Skeletal muscle cell (primary cell): ENCODE data around the gene SEMA3E.
A peak's percentile ranks its signal among the peaks of the same experiment; 100 is the strongest.
"Not testable (repeated sequence)": the region's sequence is repeated elsewhere in the genome, so short reads cannot be mapped to it uniquely, and the experiment has no call there.

Source experiments
- DNase-seq: peaks from one replicate; pipeline ENCODE4 v3.0.0-alpha.2; 2010; ENCODE audit warnings: low read depth
- H3K4me3 ChIP-seq: 2 replicates; pipeline ENCODE4 v1.5.1; 2011; ENCODE audit warnings: low read depth, mild to moderate bottlenecking, control low read depth, low read length, moderate library complexity

SEMA3E gene

DNA sequence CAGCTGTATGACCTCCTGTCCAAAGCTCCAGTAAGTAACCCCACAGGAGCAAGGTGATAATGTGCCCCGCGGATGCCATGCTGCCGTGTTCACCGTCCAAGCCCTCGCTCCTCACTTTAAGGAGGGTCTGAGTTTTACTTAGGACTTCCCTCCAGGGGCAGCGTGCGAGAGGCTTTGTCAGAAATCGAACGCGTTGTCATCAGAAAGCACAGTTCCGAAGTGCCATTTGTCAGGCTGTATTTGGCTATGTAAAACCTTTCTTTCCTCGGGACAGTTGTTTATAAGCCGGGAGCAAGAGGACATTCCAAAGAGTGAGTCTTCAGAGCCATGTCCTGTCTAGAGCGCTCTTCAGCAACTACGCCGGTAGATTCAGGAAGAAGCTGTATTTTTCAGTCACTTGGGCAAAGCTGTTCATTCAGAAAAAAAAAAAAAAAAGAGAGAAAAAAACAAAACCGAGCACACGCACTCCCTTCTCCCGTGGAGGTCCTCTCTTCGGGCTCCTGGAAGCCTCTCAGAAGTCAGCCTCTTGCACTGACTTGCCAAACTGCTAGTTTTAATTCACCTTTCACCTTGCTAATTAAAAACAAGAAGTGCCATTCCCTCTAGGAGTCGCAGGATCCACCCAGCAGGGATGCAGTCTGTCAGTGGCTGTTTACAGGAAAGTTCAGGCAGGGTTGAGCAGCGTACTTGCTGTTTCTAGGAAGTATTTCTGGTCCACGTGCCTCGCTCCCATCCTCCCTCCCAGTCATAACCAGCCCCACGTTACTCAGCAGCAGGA is at the start of gene SEMA3E:
Gene SEMA3E, minus strand, starts transcription at position 676 of the 778 bp plus-strand sequence.
- peak within 1 kb of the TSS; percentile 51 for H3K4me3 ChIP-seq
- peak; percentile 17 for DNase-seq

- no peak overlapping the region for H3K4me3 ChIP-seq
- no peak for DNase-seq
These were observed 49.0 kb upstream of the SEMA3E start for GRCh38 chr7:83697804-83698530.

DNA sequence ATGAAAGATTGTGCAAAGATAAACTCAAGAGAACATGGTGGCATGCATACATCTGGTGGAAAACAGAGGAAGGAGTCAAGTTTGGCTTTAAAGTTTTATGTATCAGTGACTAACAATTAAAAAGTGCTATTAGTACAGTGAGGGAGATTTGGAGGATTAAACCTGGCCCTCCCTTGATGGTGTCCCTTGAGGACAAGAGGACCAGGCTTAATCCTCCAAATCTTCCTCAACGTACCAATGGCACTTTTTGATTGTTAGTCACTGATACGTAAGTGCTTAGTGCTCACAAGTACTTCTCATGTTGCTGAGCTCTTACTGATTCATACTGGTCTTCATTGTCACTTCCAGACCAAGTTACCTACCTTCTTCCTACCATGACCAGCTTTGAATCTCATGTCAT is 47.2 kb upstream of the SEMA3E start:
- no peak for DNase-seq

GRCh38 chr7:83695128-83695960 is 46.4 kb upstream of the SEMA3E start:
- DNase-seq, result no peak
- H3K4me3 ChIP-seq, result no peak overlapping the region

More for the DNA sequence above, 47.2 kb upstream of the SEMA3E start:
- H3K4me3 ChIP-seq, result no peak overlapping the region

DNA sequence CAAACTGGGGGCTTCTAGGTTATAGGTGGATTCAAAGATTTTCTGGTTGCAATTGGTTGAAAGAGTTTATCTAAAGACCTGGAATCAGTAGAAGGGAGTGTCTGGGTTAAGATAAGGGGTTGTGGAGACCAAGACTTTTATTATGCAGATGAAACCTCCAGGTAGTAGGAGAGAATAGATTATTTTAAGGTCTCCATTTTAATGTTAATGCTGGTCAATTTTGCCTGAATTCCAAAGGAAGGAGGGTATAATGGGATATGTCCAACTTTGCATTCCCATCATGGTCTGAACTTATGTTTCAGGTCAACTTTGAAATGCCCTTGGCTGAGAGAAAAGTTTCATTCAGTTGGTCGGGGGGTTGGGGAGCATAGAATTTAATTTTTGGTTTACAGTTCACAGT is 44.3 kb upstream of the SEMA3E start:
- no peak for DNase-seq
- H3K4me3 ChIP-seq, result no peak overlapping the region

GRCh38 chr7:83691095-83691494 is 42.2 kb upstream of the SEMA3E start:
- no peak overlapping the region for H3K4me3 ChIP-seq
- DNase-seq, result no peak

DNA sequence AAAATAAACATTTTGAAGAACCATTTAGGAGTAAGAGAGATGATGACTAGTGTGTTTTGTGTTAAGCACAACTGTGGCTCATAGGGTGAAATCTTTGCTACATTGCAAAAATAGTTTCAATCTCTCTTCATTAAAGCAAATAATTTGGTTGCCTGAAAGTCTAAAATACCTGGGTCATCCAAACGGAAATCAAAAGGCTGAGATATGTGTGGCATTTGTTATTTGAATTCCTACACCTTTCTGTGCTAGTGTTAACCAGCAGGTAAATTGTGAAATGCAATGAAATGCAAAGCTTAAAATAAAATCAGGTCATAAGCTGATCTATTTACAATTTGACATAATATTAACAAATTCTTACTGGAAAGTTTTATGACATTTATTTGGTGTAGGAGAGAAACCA is 40.9 kb upstream of the SEMA3E start:
- H3K4me3 ChIP-seq, result no peak overlapping the region
- DNase-seq, result no peak

DNA sequence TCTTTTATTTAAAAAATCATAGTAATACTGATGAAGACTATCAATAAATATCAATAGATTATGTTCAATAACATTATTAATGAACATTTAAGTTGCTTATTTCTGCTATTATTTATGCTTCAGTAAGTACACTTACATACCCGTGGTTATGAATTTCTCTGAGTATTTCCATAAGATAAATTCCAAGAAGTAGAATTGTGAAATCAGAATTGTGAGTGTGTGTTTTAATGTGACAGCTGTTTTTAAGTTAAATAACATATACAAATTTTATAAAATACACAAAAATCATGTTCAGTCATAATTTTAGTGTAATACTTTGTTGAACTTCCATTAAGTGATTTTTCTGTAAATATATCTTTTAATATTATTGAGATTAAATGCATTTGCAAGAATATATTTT is 37.5 kb upstream of the SEMA3E start:
- no peak for DNase-seq
- H3K4me3 ChIP-seq, result no peak overlapping the region

DNA sequence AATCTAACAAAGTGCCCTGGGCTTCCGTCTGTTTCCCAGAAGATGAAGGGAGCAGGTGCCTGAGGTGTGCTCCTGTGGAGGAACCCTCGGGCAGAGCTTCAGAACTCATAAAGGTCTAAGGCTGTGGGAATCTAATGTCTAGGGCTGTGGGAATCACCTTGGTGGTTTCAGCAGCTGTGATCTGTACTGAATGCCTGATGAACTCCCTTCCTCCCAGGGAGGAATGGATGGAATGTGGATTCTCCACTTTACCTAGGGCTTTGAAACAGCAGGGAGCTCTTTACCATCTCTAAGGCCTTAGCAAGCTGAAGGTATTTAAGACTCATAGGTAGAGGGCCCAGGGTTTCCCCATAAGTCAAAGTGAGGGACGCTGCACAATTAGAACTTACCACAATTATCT is 36.0 kb upstream of the SEMA3E start:
- DNase-seq, result no peak
- no peak overlapping the region for H3K4me3 ChIP-seq

- no peak overlapping the region for H3K4me3 ChIP-seq
- no peak for DNase-seq
These were observed 32.4 kb upstream of the SEMA3E start for GRCh38 chr7:83681200-83681778.

DNA sequence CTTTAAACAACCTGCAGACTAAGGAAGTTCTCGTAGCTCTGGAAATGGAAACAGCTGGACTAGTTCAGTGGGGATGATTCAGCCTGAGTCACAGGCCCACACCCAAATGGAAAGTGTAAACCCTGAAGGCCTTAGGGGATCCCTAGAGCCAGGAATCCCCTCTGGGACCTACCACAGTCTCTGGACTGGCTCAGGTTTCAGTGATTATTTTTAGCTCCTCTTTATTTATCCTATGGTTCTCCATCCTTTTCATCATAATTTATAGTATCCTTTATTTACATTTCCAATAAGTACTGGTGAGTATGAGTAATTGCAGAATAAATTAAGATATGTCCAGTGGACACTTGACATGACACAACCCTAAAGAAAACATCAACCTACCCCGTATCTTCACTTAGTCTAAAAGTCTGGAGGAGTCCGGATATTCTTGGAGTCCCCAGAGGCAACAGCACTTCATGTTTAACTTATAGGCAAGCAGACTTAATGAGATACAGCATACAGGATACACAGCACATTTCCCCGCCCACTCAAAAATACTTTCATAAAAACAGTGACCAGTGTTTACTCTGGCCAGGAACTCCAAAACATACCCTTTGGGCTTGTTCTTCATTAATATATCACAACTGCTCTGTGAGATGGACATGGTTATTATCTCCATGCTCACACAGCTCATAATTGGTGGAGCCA is 28.4 kb upstream of the SEMA3E start:
- DNase-seq, result peak; percentile 93
- no peak overlapping the region for H3K4me3 ChIP-seq

GRCh38 chr7:83673291-83673690 is 24.4 kb upstream of the SEMA3E start:
- not testable (repeated sequence) for DNase-seq

DNA sequence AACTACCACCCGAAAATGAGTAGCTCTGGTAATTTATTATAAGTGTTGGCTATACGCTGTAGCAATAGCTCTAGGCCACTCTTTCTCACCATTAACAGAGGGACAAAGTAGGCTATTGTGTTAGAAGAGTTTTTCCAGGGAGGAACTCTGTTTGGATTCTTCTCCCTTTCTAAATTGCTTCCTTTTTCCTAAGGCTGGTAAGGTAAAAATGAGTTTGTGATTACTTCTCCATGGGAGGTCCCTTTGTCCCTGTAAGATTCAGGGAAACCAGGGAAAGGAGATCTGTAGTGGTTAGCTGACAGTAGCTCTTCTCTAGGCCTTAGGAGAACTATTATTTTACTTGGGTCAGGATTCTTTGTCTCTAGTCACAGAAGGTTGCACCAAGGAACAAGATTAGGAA is 23.2 kb upstream of the SEMA3E start:
- DNase-seq, result no peak
- H3K4me3 ChIP-seq, result no peak overlapping the region

More at GRCh38 chr7:83673291-83673690, 24.4 kb upstream of the SEMA3E start:
- H3K4me3 ChIP-seq, result not testable (repeated sequence)

GRCh38 chr7:83663131-83663530 is 14.2 kb upstream of the SEMA3E start:
- H3K4me3 ChIP-seq, result no peak overlapping the region
- DNase-seq, result no peak

GRCh38 chr7:83658126-83658525 is 9.2 kb upstream of the SEMA3E start:
- H3K4me3 ChIP-seq, result no peak overlapping the region
- DNase-seq, result no peak

DNA sequence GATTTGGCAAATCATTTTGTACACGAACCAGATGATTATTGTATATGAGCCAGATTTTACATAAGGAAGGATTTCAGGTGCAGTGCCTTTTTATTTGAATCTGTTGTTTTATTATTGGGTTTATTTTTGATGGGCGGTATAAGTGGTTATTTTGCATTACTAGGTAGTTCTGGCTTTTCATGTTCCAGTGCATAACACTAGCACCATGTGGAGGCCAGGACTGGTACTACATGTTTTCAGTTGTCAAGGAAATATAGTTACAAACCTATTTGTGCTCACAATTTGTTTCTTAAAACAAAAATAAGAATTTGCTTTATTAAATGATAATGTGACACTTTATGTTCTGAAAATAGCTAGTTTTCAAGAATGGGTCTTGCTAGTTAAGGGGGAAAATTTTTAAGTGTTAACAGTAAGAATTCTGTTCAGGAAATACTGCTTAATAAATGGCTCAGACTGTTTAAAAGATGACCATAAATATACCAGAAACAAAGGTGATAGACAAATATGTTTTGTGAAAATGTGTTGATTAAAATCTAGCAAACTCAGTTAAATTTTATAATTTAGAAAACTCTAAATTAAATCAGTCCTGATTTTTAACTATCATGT is 7.1 kb upstream of the SEMA3E start:
- DNase-seq, result no peak
- H3K4me3 ChIP-seq, result no peak overlapping the region

DNA sequence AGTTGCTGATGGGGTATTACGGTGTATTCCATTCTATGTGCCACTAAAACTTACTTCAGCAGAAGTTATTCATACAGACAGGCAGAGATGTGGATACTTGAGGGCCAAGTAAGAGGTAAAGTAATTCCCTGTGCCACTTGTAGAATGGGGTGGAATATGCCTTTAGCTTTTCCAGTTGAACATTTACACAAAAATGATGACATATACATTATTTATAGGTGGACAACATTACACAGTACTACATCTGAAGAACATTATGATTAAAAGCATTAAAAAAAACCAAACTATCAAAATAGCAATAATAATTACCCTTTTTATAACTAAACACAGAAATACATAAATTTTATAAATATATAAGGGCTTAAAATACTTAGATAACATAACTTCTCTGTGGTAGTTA is 3.5 kb upstream of the SEMA3E start:
- no peak overlapping the region for H3K4me3 ChIP-seq
- no peak for DNase-seq

- no peak overlapping the region for H3K4me3 ChIP-seq
- no peak for DNase-seq
These were observed 762 bp upstream of the SEMA3E start for GRCh38 chr7:83649701-83650100.

DNA sequence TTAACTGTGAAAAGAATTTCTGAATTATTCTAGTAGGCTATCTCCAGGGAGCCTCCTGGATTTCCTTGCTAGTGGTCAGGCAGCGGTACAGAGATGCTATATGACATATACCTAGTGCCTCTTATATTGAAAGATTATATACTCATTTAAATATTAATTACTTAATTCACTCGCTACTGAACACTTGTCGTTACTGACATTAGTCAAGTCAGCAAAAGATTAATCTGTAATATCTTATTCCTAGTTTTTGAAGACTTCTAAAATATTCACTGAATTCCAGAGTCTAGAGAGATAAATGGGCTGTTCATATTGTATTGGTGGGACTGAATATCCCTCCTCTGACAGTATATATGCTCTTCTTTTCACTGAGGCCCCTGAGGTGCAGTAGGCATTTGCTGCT is 2.9 kb downstream of the SEMA3E start:
- no peak for DNase-seq
- H3K4me3 ChIP-seq, result no peak overlapping the region
